ENCODE results near the gene PRMT7. TPM values are rescaled to one million over a fixed set of nuclear protein-coding genes. Genes with fewer than 3 reads are reported as not detected.

The PRMT7 gene
- total and polyA plus RNA-seq, 2 of the 8 experiments (the other 6 are each of a cell fraction or from before 2014, with no cell fraction given) = 48.2 to 49.3 TPM

GRCh38 chr16:68264128-68265077, 46.4 kb upstream of the PRMT7 start, which contains the start of gene SLC7A6 (continued):
- TF ChIP-seq, protein P1, sequence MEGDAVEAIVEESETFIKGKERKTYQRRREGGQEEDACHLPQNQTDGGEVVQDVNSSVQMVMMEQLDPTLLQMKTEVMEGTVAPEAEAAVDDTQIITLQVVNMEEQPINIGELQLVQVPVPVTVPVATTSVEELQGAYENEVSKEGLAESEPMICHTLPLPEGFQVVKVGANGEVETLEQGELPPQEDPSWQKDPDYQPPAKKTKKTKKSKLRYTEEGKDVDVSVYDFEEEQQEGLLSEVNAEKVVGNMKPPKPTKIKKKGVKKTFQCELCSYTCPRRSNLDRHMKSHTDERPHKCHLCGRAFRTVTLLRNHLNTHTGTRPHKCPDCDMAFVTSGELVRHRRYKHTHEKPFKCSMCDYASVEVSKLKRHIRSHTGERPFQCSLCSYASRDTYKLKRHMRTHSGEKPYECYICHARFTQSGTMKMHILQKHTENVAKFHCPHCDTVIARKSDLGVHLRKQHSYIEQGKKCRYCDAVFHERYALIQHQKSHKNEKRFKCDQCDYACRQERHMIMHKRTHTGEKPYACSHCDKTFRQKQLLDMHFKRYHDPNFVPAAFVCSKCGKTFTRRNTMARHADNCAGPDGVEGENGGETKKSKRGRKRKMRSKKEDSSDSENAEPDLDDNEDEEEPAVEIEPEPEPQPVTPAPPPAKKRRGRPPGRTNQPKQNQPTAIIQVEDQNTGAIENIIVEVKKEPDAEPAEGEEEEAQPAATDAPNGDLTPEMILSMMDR (IDR thresholded peaks at IDR 0.05; ENCODE audit: control extremely low read depth in 1 of 3, insufficient read depth in 1 of 3, low read depth in 1 of 3, low read length in 3 of 3) = peak; percentile 61 to 69 (median 69)
- TF ChIP-seq SIN3A (conservative IDR thresholded peaks at IDR 0.05 in 1 of 2, IDR thresholded peaks at IDR 0.05 in 1 of 2; ENCODE audit: low read depth in 1 of 2, low read length in 2 of 2) (no peak; a peak in 1 of 4 replicates), MAFK (IDR thresholded peaks at IDR 0.05; ENCODE audit: low read depth, low read length) (no peak), JUN (IDR thresholded peaks at IDR 0.05; ENCODE audit: low read depth, low read length) (no peak), CEBPB (IDR thresholded peaks at IDR 0.05; ENCODE audit: low read depth, low read length) (no peak), YY1 (IDR thresholded peaks at IDR 0.05; ENCODE audit: low read depth, low read length) (no peak), SAP30 (IDR thresholded peaks at IDR 0.05; ENCODE audit: insufficient read depth, insufficient replicate concordance, low read length) (no peak), SP2 (IDR thresholded peaks at IDR 0.05; ENCODE audit: low read length) (no peak), CBX5 (IDR thresholded peaks at IDR 0.05; ENCODE audit: low read depth, low read length) (no peak), BCL11A (IDR thresholded peaks at IDR 0.05; ENCODE audit: low read depth in 2 of 2, low read length in 2 of 2) (no peak), SIX5 (IDR thresholded peaks at IDR 0.05; ENCODE audit: low read depth, low read length) (no peak), TAF7 (optimal IDR thresholded peaks at IDR 0.05; ENCODE audit: borderline replicate concordance, low read depth, low read length) (no peak), HDAC6 (IDR thresholded peaks at IDR 0.05; ENCODE audit: low read depth, low read length) (no peak), GABPA (IDR thresholded peaks at IDR 0.05; ENCODE audit: borderline replicate concordance, insufficient read depth, low read length) (no peak), SIRT6 (IDR thresholded peaks at IDR 0.05; ENCODE audit: low read length) (no peak), KDM4A (IDR thresholded peaks at IDR 0.05; ENCODE audit: low read depth, low read length, severe bottlenecking) (peak; percentile 89), EP300 (IDR thresholded peaks at IDR 0.05; ENCODE audit: borderline replicate concordance in 1 of 2, low read depth in 2 of 2, low read length in 2 of 2) (no peak)
- TF ChIP-seq, protein P2, sequence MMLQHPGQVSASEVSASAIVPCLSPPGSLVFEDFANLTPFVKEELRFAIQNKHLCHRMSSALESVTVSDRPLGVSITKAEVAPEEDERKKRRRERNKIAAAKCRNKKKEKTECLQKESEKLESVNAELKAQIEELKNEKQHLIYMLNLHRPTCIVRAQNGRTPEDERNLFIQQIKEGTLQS (IDR thresholded peaks at IDR 0.05; ENCODE audit: insufficient read depth, low read depth, low read length) = no peak
- TF ChIP-seq, protein P3, sequence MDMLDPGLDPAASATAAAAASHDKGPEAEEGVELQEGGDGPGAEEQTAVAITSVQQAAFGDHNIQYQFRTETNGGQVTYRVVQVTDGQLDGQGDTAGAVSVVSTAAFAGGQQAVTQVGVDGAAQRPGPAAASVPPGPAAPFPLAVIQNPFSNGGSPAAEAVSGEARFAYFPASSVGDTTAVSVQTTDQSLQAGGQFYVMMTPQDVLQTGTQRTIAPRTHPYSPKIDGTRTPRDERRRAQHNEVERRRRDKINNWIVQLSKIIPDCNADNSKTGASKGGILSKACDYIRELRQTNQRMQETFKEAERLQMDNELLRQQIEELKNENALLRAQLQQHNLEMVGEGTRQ (IDR thresholded peaks at IDR 0.05; ENCODE audit: low read length) = no peak
